H7 (cell line): ENCODE results near the gene GAS7. TPM values are rescaled to one million over a fixed set of nuclear protein-coding genes. Genes with fewer than 3 reads are reported as not detected.

Experiments used
- DNase-seq: peaks from one replicate; pipeline ENCODE4 v3.0.0; 2012
- H3K27me3 ChIP-seq: 2 replicates; pipeline ENCODE4 v1.6.0; 2011; ENCODE audit warnings: mild to moderate bottlenecking, low read length; ENCODE audit not compliant: control insufficient read depth, insufficient read depth
- H3K36me3 ChIP-seq: replicated peaks from 2 replicates; pipeline ENCODE4 v1.5.1; 2011; ENCODE audit warnings: low read length; ENCODE audit not compliant: control insufficient read depth, insufficient read depth
- H3K4me3 ChIP-seq: 2 replicates; pipeline ENCODE4 v1.5.1; 2011; ENCODE audit warnings: low read depth, mild to moderate bottlenecking, control low read depth, low read length, moderate library complexity; ENCODE audit not compliant: insufficient read depth
- total RNA-seq: library from RNA; depleted of rRNA; stranded (reverse); fragments of >200 nt; shearing (Covaris generic); gene quantifications from 2 replicates; pipeline ENCODE4 v1.2.3, GENCODE V29; 2014; rRNA removed

GAS7 gene
- total RNA-seq: 4.2 and 6.8 TPM in 2 replicates

DNA sequence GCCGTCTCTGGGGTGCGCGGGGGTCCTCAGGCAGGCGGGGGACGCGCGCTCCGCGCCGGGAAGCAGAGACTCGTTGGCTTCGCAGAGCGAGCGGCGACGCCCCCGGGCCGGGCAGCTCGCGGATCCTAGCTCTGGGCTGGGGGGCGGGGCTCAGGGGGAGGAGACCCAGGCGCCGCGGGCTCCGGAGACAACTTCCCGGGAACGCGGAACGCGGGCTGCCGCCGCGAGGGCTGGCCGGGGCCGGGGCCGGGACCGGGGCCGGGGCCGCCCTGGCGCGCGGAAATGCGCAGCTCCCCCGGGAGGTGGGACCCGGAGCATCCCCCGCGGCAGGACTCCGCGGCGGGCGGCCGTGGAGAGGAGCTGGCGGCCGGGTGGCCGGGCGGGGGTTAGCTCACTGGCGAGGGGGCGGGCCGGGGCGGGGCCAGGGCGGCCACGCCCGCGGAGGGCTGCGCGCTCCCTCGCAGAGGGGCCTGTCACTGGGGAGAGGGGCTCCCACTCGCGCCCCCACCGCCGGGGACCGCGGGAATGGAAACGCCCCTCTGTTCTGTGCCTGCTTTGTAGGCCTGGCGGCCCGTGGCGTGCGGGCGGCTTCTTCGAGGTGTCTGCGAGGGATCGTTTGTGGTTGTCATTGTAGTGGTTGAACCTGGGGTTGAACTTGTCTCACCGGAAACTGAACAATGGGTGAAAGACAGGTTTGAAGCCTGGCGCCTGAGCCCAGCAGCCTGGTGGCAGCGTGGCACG lies at the start of gene GAS7:
GAS7 (minus strand) TSS at position 98 of the 741 bp plus-strand sequence.
- Histone ChIP-seq H3K4me3 (peak within 1 kb of the TSS; percentile 70), H3K27me3 (peaks cover 23% of the 10 kb centered on the region), H3K36me3 (no peaks in the 10 kb centered on the region)
- peak; percentile 97 for DNase-seq

DNA sequence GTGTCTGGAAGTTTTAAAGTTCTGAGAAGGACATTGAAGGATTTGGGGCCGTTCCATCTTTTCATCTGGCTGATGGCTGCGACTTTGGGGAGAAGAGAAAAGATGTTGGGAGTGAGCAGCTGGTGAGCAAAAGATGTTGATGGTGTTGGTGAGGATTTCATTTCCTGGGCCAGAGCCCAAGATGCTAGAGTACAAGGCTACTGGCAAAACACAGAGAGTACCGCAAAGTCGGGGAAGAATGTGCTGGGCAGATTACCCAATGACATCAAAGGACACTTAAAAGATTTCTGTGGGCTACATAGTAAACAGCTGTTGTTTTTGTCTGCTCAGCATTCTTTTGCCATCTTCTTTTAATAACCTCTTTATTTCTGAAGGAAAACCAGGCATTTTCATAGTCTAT lies 49.4 kb upstream of the GAS7 start:
- no peak for DNase-seq

DNA sequence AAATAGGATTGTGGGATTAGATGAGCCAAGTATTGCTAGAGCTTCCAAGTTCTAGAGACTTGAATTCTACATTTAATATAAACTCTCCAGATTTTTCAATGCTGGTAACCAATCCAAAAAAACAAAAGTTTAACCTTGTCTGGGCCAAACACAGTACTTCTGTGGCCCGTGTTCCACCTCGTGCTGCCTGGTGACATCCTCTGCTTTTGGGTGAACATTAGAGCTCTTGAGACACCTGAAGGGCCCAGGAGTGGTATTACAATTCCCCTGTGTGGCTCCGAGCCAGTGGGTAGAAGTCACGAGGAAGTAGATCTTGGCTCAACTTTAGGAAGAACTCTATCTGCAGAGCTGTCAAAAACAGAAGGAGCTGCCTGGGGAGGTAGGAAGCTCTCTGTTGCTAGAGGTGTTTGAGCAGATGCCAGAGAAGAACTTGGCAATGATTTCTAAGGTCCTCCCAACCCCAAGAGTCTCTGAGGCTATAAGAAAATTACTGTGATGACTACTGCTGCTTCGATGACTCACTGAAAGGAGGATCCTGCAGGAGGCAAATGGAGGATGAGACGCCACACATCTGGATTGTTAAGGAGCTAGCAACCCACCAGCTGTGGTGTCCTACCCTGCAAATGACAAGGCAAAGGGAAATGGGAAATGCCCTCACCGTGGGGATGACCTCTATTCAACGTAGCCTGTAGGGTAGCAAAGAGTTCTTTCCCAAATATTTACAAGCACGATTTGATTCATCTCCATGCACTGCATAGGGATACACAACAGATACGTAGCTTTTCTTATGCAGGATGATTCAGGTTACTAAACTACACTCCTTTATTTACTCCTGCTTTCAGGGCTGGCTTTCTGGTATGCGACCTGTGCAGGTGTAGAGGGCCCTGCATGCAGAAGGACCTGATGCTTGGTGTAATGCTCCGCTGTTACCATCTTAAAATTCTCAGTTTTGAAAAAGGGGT lies 45.8 kb upstream of the GAS7 start:
- Histone ChIP-seq H3K4me3 (no peak overlapping the region), H3K27me3 (no peaks in the 10 kb centered on the region), H3K36me3 (no peaks in the 10 kb centered on the region)
- no peak for DNase-seq

More for the DNA sequence above, 49.4 kb upstream of the GAS7 start:
- no peaks in the 10 kb centered on the region for H3K36me3 ChIP-seq
- no peaks in the 10 kb centered on the region for H3K27me3 ChIP-seq
- H3K4me3 ChIP-seq: no peak overlapping the region

DNA sequence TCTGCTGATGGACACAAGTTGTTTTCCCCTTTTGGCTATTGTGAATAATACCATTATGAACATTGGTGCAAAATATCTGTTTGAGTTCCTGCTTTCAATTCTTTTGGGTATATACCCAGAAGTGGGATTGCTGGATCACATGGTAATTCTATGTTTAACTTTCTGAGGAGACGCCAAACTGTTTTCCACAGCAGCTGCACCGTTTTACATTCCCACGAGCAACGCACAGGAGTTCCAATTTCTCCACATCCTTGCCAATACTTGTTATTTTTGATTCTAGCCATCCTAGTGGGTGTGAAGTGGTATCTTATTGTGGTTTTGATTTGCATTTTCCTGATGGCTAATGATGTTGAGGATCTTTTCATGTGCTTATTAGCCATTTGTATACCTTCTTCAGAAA lies 43.4 kb upstream of the GAS7 start:
- no peak for DNase-seq
- Histone ChIP-seq H3K36me3 (no peaks in the 10 kb centered on the region), H3K4me3 (no peak overlapping the region), H3K27me3 (no peaks in the 10 kb centered on the region)

DNA sequence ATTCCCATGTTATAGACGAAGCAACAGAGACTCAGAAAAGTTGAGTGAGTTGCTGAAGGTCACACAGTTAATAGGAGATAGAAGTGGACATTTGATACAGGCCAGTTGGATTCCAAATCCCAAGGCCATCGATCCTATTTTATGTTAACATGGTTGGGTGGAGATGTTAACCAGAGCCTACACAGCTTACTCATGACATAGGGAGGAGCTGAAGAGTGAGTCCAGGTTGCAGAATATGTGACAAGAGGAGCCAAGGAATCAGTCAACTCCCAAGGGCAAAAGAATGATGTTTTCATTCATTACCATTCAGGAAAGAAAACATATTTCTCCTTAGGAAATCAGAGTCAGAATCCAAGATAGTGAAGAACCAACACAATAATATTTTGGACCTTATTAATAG lies 40.3 kb upstream of the GAS7 start:
- Histone ChIP-seq H3K4me3 (no peak overlapping the region), H3K27me3 (no peaks in the 10 kb centered on the region), H3K36me3 (no peaks in the 10 kb centered on the region)
- no peak for DNase-seq

DNA sequence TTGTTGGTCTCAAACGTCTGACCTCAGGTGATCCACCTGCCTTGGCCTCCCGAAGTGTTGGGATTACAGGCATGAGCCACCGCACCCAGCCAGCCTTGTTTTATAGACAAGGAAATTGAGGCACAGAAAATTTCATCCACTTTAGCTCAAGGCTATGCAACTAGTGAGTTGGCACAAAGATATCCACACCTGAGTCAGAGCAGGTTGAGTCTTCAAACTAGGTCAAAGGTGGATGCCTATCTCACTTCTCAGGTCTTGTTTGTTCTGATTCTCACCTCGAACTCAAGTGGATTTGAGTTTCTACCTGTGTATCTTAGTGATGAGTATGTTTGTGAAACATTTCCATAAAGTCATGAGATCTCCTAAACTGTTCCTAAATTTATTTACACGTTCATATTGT lies 35.6 kb upstream of the GAS7 start:
- DNase-seq: no peak
- no peaks in the 10 kb centered on the region for H3K27me3 ChIP-seq

DNA sequence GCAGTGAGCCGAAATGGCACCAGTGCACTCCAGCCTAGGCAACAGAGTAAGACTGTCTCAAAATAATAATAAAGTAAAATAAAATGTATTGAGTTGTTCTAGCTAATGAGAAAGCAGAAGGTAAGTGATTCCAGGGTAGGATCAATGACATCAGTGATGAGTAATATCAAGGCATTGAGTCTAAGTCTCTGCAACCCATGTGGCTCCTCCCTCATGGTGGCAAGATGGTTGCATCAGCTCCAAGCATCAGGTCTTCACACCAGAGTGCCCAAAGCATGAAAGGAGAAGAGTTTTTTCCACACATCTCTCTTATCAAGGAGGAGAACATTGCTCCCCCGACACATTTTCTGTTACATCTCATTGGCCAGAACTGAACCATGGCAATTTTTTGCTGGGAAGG lies 34.8 kb upstream of the GAS7 start:
- H3K36me3 ChIP-seq: no peaks in the 10 kb centered on the region
- no peaks in the 10 kb centered on the region for H3K27me3 ChIP-seq
- H3K4me3 ChIP-seq: no peak overlapping the region
- DNase-seq: no peak

More for the DNA sequence above, 35.6 kb upstream of the GAS7 start:
- Histone ChIP-seq H3K36me3 (no peaks in the 10 kb centered on the region), H3K4me3 (no peak overlapping the region)

DNA sequence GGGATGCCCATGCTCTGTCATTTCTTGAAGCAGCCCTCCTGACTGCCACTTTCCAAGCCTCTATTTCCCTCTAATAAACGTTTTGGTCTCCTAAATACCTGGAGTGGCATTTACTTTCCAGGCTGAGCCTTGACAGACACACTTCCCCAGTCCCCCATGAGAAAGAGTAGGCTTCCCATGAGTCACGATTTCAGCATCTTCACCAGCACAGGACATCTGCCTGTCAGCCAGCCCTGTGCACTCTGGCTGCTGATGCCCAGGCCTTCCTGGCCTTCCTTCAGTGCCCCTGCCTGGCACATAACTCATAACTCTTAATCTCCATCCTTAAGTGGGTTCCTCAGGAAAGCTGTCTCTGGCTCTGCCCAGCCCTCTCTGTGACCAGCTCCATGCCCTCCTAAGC lies 30.8 kb upstream of the GAS7 start:
- no peak overlapping the region for H3K4me3 ChIP-seq
- H3K27me3 ChIP-seq: no peaks in the 10 kb centered on the region
- H3K36me3 ChIP-seq: no peaks in the 10 kb centered on the region
- no peak for DNase-seq

DNA sequence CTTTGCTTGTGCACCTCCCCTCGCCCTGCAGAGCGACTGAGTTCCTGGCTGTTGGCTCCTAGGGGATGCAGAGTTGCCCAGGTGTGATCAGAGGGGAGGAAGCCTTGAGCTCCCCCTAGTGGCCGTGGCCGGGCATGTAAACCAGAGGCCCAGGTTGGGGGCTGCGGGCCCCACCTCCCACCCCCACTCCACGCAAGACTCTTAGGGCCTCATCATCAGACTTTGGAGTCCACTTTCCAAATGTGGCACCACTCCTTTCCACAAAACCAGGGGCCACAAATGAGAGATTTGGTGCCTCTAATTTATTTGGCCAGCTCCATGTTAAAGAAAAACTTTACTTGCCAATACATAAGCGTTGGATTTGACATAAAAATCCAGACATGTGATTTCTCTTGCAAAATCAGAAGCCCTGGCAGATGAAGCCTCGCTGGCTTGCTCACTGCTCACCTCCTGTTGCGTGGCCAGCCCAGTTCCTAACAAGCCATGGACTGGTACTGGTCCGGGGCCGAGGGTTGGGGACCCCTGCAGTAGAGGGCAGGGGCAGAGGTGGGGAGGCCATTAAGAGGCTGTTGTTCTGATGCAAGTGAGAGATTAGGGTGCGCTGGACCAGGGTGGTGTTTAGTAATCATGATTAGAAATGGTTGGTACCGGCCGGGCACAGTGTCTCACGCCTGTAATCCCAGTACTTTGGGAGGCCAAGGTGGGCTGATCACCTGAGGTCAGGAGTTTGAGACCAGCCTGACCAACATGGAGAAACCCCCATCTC lies 28.7 kb upstream of the GAS7 start:
- H3K36me3 ChIP-seq: no peaks in the 10 kb centered on the region
- no peaks in the 10 kb centered on the region for H3K27me3 ChIP-seq
- H3K4me3 ChIP-seq: no peak overlapping the region
- peak; percentile 92 for DNase-seq

DNA sequence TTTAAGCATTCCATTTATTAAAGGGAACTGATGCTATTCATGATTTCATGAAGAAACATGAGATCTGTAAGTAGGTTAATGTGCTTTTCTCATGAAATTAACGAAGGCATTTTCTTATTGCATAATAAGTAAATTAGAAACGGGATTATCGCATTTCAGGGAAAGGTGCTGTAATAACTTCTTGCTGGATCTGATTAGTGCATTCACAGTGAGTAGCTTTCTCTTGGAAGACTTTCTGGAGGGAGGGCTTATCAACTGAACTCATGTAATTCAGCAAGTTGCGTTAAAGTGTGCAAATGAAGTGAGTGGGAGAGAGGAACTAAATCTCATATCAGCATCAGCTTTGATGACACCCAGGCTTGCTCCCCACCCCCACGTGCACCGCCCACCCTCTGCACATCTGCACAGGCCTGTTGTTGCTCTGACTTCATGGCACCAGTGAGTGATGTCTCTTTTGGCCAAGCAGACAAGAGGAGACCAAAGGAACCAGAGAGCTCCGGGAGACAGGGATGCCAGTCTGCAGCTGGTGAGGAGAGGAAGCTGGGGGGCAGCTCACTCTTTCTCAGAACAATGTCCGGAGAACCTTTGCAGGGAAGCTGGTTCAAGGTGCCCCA lies 26.3 kb upstream of the GAS7 start:
- Histone ChIP-seq H3K4me3 (no peak overlapping the region), H3K27me3 (no peaks in the 10 kb centered on the region), H3K36me3 (no peaks in the 10 kb centered on the region)
- no peak for DNase-seq

DNA sequence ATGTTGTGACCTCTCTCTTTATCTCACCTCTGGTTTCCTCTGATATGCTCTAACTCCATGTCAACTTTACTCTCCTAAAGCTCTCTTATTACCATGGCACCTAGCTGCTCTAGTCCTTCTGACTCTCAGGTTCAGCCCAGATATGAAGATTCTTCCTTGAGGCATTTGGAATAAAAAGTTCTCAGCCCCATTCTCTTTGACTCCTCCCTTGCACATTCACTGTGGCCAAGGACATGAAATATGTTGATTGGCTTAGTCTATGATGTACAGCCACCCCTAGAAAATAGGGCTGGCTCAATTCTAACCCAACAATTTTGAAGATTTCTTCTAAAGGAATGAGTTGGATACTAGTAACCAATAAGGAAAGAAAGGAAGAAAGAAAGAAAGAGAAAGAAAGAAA lies 20.8 kb upstream of the GAS7 start:
- no peak for DNase-seq
- Histone ChIP-seq H3K36me3 (no peaks in the 10 kb centered on the region), H3K4me3 (no peak overlapping the region), H3K27me3 (no peaks in the 10 kb centered on the region)

DNA sequence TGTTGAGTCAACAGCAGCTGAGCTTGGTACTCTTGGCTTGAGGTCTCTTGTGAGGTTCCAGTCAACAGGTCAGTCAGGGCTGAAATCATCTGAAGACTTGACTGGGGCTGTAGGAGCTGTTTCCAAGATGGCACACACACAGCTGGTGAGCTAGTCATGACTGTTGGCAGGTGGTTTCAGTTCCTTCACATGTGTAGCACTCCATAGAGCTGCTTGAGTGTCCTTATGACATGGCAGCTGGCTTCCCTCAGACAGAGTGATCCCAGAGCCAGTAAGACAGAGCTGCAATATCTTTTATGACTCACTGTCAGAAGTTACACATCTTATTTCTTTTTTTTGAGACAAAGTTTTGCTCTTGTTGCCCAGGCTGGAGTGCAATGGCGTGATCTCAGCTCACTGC lies 19.5 kb upstream of the GAS7 start:
- no peaks in the 10 kb centered on the region for H3K36me3 ChIP-seq
- H3K27me3 ChIP-seq: no peaks in the 10 kb centered on the region
- no peak for DNase-seq
- H3K4me3 ChIP-seq: no peak overlapping the region

DNA sequence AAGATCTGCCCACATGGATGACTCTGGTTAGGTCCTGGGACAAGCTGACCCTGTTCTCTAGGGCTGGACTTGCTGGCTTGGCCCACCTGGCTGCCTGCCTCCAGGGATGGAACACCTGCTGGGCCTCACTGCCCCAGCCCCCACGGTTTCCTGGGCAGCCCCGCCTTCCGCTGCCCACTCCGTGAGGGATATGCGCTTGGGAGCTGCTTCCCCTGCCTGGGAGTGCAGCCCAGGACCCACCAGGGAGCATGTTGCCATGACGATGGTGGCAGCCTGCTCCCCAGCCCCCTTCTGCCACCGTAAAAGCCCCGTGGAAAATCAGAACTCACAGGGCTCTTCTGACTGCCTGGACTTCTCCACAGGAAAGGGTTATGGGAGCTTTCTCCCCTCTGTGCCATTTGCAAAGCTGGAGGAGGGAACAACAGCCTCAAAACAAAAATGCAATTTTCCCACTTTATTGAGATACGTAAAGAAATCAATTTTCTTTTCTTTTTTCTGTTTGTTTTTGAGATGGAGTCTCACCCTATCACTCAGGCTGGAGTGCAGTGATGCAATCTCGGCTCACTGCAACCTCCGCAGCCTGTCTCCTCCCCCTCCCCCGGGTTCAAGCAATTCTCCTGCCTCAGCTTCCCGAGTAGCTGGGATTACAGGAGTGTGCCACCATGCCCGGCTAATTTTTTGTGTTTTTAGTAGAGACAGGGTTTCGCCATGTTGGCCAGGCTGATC lies 18.0 kb upstream of the GAS7 start:
- peak; percentile 51 for DNase-seq
- Histone ChIP-seq H3K4me3 (no peak overlapping the region), H3K36me3 (no peaks in the 10 kb centered on the region), H3K27me3 (no peaks in the 10 kb centered on the region)

DNA sequence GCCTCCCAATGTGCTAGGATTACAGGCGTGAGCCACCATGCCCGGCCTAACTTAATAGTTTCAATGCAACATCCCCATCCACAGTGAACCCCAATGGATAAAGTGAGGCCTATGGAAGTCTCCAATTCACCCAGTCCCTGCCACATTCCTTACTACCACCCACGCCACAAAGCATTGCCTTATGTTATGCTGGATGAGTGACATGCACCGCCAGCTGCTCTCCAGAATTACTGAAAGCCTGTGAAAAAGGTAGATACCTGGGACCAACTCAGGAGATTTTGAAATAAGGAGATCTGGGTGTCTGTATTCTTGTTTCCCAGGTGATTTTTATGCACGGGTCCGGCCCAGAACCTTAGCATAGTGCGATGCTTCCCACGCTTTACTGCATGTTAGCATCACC lies 16.9 kb upstream of the GAS7 start:
- no peaks in the 10 kb centered on the region for H3K27me3 ChIP-seq
- H3K36me3 ChIP-seq: no peaks in the 10 kb centered on the region
- no peak overlapping the region for H3K4me3 ChIP-seq
- no peak for DNase-seq
